Measurements from ENCODE around the gene PCGF3. TPM values are rescaled to one million over a fixed set of nuclear protein-coding genes. Genes with fewer than 3 reads are reported as not detected.
"Not testable (repeated sequence)": the region's sequence is repeated elsewhere in the genome, so short reads cannot be mapped to it uniquely, and the experiment has no call there.

The PCGF3 gene
- total RNA-seq, 4 donors from 2014 or later: 31.7 to 35.3 (median 34.7) TPM

DNA sequence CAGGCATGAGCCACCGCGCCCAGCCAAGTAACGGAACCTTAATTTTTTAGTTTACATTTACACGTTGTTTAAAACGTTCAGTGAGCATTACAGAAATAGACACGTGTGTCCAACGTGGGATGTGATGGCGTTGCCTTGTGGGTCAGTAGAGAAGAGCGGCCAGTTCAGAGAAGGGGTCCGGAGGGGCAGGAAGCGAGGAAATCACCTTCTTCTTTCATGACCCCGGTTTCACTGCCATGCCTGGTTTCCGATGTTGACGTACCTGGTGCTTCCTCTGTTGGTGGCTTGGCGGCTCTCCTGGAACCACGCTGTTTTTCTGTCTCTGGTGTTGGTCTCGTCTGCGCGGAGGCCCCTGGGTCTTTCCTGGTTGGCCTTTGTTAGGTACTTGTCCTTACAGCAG lies 42.8 kb downstream of the PCGF3 start:
- WGBS: 90% methylated on average over 19 of the region's 19 CpGs
- H3K9me3 ChIP-seq: no peaks in the 10 kb centered on the region
- intact Hi-C loops (cut with DNase I): no loop called here
- peaks cover 8 to 22% (median 15%) of the 10 kb centered on the region in 4 donors for H3K4me1 ChIP-seq
- no peaks in the 10 kb centered on the region for H3K27me3 ChIP-seq
- H3K4me3 ChIP-seq: no peak overlapping the region
- DNase-seq (ENCODE audit: extremely low spot score): no peak
- peaks cover 8 to 53% (median 46%) of the 10 kb centered on the region in 4 donors for H3K36me3 ChIP-seq
- TF ChIP-seq EP300 (IDR thresholded peaks at IDR 0.05) (no peak), POLR2A (IDR thresholded peaks at IDR 0.05; ENCODE audit: low read depth) (no peak), POLR2AphosphoS5 (IDR thresholded peaks at IDR 0.05) (no peak)
- TF ChIP-seq, protein P1, sequence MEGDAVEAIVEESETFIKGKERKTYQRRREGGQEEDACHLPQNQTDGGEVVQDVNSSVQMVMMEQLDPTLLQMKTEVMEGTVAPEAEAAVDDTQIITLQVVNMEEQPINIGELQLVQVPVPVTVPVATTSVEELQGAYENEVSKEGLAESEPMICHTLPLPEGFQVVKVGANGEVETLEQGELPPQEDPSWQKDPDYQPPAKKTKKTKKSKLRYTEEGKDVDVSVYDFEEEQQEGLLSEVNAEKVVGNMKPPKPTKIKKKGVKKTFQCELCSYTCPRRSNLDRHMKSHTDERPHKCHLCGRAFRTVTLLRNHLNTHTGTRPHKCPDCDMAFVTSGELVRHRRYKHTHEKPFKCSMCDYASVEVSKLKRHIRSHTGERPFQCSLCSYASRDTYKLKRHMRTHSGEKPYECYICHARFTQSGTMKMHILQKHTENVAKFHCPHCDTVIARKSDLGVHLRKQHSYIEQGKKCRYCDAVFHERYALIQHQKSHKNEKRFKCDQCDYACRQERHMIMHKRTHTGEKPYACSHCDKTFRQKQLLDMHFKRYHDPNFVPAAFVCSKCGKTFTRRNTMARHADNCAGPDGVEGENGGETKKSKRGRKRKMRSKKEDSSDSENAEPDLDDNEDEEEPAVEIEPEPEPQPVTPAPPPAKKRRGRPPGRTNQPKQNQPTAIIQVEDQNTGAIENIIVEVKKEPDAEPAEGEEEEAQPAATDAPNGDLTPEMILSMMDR (IDR thresholded peaks at IDR 0.05): no peak
- no peak overlapping the region for H3K27ac ChIP-seq (replicated peaks in 1 of 4)

DNA sequence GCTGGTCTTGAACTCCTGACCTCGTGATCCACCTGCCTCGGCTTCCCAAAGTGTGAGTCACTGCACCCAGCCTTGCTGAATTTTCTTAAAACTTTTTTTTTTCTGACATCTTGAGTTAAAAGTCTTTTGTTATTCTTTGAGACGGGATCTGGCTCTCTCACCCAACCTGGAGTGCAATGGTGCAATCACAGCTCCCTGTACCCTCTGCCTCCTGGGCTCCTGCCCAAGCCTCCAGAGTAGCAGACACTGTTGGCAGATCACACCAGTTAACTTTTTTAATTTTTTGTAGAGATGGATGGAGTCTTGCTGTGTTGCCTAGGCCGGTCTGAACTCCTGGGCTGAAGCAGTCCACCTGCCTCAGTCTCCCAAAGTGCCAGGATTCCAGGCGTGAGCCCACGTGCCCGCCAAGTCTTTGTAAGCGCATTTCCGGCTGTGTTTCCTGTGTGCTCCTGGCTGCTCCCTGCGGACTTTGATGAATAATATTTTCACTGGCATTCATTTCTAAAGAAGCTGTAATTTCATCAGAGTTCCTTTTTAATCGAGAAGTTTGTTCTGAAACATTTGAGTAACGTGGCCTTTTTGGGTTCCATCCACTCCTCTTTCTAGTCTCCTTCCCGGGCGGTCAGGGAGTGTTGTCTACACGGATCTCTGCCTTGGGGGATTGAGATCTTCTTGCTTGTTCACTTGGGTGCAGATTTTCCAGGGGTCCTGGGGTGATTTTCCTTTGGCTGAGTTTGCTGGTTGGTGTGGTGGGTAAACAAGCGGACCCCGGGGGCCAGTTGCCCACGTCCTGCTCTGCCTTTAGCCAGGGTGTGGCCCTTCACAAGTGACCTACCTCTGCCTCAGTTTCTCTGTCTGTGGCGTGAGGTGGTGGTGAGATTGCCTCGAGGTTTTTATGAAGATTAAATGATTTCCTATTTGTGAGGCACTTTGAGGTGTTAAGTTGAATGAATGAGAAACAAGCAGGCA lies 44.4 kb downstream of the PCGF3 start:
- peaks cover 8 to 53% (median 49%) of the 10 kb centered on the region in 4 donors for H3K36me3 ChIP-seq
- WGBS: 81% methylated on average over 20 of the region's 20 CpGs
- H3K9me3 ChIP-seq: no peaks in the 10 kb centered on the region
- intact Hi-C loops (cut with DNase I): no loop called here
- no peak for DNase-seq (ENCODE audit: extremely low spot score)
- H3K27ac ChIP-seq (replicated peaks in 1 of 4): peak overlapping the region in 3 of 4 donors; percentile 48 to 71 (median 52)
- no peaks in the 10 kb centered on the region for H3K27me3 ChIP-seq
- peaks cover 8 to 22% (median 15%) of the 10 kb centered on the region in 4 donors for H3K4me1 ChIP-seq
- peak in 1 of 2 donors; percentile 35 for TF ChIP-seq POLR2AphosphoS5 (IDR thresholded peaks at IDR 0.05)
- TF ChIP-seq, protein P1 (IDR thresholded peaks at IDR 0.05): no peak
- TF ChIP-seq POLR2A (IDR thresholded peaks at IDR 0.05; ENCODE audit: low read depth): no peak
- no peak for TF ChIP-seq EP300 (IDR thresholded peaks at IDR 0.05)
- H3K4me3 ChIP-seq: no peak overlapping the region

DNA sequence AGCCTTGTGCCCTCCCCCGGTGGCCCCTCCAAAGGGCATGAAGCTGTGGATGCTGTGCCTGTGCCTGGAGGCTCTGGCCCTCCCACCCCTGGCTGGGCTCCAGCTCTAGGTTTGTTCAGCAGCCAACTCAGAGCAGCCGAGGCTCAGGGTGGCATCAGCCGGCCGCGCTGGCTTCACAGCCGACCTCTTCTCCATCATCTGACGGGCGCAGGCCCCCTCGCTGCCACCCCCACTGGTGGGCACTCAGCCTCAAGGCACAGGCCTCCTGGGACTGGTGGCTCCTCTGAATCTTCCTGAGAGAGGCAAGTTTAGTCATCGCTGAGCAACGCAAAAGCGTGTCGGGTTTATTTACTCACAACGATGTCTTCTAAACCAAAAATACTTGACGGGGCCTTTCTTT lies 46.0 kb downstream of the PCGF3 start:
- Histone ChIP-seq H3K36me3 (peaks cover 8 to 59% (median 52%) of the 10 kb centered on the region in 4 donors), H3K27me3 (no peaks in the 10 kb centered on the region), H3K27ac (replicated peaks in 1 of 4) (no peak overlapping the region), H3K4me1 (peaks cover 8 to 22% (median 15%) of the 10 kb centered on the region in 4 donors), H3K4me3 (no peak overlapping the region), H3K9me3 (no peaks in the 10 kb centered on the region)
- intact Hi-C loops (cut with DNase I): no loop called here
- no peak for DNase-seq (ENCODE audit: extremely low spot score)
- TF ChIP-seq EP300 (IDR thresholded peaks at IDR 0.05) (no peak), POLR2A (IDR thresholded peaks at IDR 0.05; ENCODE audit: low read depth) (no peak), POLR2AphosphoS5 (IDR thresholded peaks at IDR 0.05) (no peak)
- TF ChIP-seq, protein P1 (IDR thresholded peaks at IDR 0.05): no peak
- 65% methylated on average over 8 of the region's 15 CpGs for WGBS

DNA sequence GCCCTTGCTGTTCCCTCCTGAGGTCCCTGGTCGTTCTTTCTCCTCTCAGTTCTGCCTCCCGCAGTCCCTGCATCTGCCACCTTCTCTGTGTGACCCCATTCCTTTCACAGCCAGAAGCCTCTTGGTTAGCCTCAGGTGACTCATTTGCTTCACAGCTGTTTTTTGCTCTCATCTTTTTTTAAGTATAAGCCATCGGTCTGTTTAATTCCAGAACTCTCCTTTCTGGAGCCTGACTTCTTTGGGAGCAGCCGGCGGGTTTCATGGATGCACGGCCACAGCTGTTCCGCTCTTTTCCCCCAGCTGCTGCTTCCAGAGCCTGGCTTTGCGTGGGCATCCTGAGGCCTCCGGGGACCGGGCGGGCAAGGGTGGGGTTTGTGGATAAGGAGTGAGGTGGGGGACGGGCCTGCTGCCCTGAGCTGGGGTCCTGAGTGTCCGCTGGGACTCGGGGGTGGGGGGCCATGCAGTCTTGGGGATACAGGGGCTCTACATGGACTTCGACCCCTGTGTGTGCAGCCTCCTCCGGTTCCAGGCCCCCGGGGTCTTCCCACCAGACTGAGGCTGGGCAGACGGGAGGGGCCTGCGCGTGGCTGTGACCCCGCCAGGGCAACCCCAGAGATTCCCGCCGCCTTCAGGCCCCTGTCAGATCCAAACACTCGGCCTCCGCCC lies 46.7 kb downstream of the PCGF3 start:
- no peak overlapping the region for H3K27ac ChIP-seq (replicated peaks in 1 of 4)
- peaks cover 8 to 22% (median 15%) of the 10 kb centered on the region in 4 donors for H3K4me1 ChIP-seq
- peaks cover 8 to 65% (median 58%) of the 10 kb centered on the region in 4 donors for H3K36me3 ChIP-seq
- WGBS: 93% methylated on average over 22 of the region's 25 CpGs
- H3K27me3 ChIP-seq: no peaks in the 10 kb centered on the region
- H3K4me3 ChIP-seq: no peak overlapping the region
- no peak for TF ChIP-seq POLR2AphosphoS5 (IDR thresholded peaks at IDR 0.05)
- TF ChIP-seq POLR2A (IDR thresholded peaks at IDR 0.05; ENCODE audit: low read depth): no peak
- no peak for TF ChIP-seq EP300 (IDR thresholded peaks at IDR 0.05)
- TF ChIP-seq, protein P1 (IDR thresholded peaks at IDR 0.05): no peak
- DNase-seq (ENCODE audit: extremely low spot score): no peak
- H3K9me3 ChIP-seq: no peaks in the 10 kb centered on the region
- intact Hi-C loops (cut with DNase I): no loop called here

DNA sequence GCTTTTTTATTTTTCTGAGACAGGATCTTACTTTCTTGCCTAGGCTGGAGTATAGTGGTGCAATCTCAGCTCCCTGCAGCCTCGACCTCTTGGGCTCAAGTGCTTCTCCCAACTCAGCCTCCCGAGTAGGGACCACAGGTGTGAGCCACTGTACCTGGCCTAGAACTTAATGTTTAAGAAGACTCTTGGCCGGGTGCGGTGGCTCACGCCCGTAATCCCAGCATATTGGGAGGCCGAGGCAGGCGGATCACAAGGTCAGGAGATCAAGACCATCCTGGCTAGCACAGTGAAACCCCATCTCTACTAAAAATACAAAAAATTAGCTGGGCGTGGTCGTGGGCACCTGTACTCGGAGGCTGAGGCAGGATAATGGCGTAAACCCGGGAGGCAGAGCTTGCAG lies 47.6 kb downstream of the PCGF3 start:
- WGBS: 98% methylated on average over 13 of the region's 13 CpGs
- H3K27me3 ChIP-seq; H3K9me3 ChIP-seq; H3K27ac ChIP-seq (replicated peaks in 1 of 4); intact Hi-C loops (cut with DNase I); DNase-seq (ENCODE audit: extremely low spot score); H3K4me3 ChIP-seq: not testable (repeated sequence)
- Histone ChIP-seq H3K36me3 (peaks cover 8 to 65% (median 57%) of the 10 kb centered on the region in 4 donors), H3K4me1 (peaks cover 8 to 22% (median 15%) of the 10 kb centered on the region in 4 donors)

Data from esophagus muscularis mucosa (tissue), 4 donors.